ENCODE results near the gene TIE1. TPM values are rescaled to one million over a fixed set of nuclear protein-coding genes. Genes with fewer than 3 reads are reported as not detected.
A peak's percentile ranks its signal among the peaks of the same experiment; 100 is the strongest.

The TIE1 gene
- total and polyA plus RNA-seq, 3 donors from 2014 or later, result 10.5 to 16.8 (median 10.9) TPM

GRCh38 chr1:43325381-43325780 lies 24.6 kb downstream of the TIE1 start:
- Histone ChIP-seq H3K4me1 (peaks cover 3% of the 10 kb centered on the region), H3K9me3 (no peaks in the 10 kb centered on the region), H3K27me3 (no peaks in the 10 kb centered on the region), H3K36me3 (ENCODE audit: low read depth, missing control alignments) (no peaks in the 10 kb centered on the region), H3K4me3 (no peak overlapping the region), H3K27ac (no peak overlapping the region)
- intact Hi-C loops (cut with DNase I; ENCODE audit: low total_unique reads), result no loop called here
- no peak for TF ChIP-seq POLR2A (IDR thresholded peaks at IDR 0.05)
- TF ChIP-seq CTCF (IDR thresholded peaks at IDR 0.05), result no peak
- no peak for DNase-seq

DNA sequence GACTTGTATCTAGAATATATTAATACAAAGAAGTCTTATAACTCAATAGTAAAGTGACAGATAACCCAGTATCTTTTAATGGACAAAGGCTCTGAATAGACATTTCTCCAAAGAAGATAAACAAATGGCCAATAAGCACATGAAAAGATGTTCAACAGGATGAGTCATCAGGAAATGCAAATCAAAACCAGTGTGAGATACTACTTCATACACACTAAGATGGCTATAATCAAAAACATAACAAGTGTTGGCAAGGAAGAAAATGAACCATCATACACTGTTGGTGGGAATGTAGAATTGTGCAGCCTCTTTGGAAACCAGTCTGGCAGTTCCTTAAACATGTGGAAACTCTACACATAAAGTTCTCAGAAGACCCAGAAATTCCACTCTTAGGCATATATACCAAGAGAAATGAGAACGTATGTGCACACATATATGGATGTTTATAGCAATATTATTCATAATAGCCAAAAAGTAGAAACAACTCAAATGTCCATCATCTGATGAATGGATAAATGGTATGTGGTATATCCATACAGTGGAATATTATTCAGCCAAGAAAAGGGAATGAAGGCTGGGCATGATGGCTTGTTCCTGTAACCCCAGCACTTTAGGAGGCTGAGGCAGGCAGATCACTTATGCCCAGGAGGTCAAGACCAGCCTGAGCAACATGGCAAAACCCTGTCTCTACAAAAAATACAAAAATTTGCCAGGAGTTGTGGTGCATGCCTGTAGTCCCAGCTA lies 26.9 kb downstream of the TIE1 start:
- intact Hi-C loops (cut with DNase I; ENCODE audit: low total_unique reads), result no loop called here
- H3K27me3 ChIP-seq, result no peaks in the 10 kb centered on the region
- no peak overlapping the region for H3K4me3 ChIP-seq
- H3K36me3 ChIP-seq (ENCODE audit: low read depth, missing control alignments), result no peaks in the 10 kb centered on the region
- no peak overlapping the region for H3K27ac ChIP-seq
- no peaks in the 10 kb centered on the region for H3K9me3 ChIP-seq
- TF ChIP-seq POLR2A (IDR thresholded peaks at IDR 0.05), result no peak
- TF ChIP-seq CTCF (IDR thresholded peaks at IDR 0.05), result no peak
- DNase-seq, result no peak
- WGBS, 2 donors, result 96 to 100% methylated on average over 1 of the region's 1 CpG
- H3K4me1 ChIP-seq, result peaks cover 3% of the 10 kb centered on the region

DNA sequence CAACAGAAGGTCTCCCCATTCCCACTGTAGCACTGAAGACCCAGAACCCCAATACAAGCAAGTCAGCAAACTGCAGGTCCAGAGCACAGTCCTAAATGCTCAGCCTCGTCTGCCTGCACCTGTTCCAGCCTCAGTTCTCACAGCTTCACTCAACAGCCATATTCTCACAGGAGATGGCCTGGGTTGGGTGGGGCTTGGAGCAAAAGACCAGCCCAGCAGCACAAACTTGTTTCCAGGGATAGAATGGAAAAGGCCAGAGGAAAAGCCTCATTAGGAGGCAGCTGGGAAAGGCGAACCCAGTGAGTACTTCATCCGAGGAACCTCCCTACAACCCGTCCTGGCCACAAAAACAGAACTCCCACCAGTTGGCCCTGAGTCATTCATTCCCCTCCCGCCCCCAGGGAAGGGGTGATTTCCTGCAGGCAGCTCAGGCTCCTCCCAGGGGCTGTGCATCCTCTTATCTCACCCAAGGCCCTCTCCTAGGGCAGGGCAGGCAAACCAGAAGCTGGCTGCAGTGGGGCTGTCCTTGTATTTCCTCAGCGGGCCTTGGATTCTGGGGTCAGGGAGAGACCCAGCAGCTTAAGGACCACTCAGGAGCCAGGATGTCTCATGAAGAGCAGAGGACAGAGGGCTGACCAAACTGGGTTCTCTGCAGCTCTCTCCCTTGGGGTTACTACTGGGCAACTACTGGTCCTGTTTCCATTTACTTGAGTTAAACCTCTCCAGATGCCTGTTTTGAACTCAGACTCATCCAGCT lies 29.4 kb downstream of the TIE1 start:
- DNase-seq, result peak; percentile 25
- TF ChIP-seq POLR2A (IDR thresholded peaks at IDR 0.05), result no peak
- no peak for TF ChIP-seq CTCF (IDR thresholded peaks at IDR 0.05)
- no peak overlapping the region for H3K4me3 ChIP-seq
- intact Hi-C loops (cut with DNase I; ENCODE audit: low total_unique reads), result no loop called here
- H3K27ac ChIP-seq, result no peak overlapping the region
- no peaks in the 10 kb centered on the region for H3K27me3 ChIP-seq
- no peaks in the 10 kb centered on the region for H3K9me3 ChIP-seq
- no peaks in the 10 kb centered on the region for H3K36me3 ChIP-seq (ENCODE audit: low read depth, missing control alignments)
- peaks cover 3% of the 10 kb centered on the region for H3K4me1 ChIP-seq
- 32 to 47% methylated on average over 5 to 6 of the region's 6 CpGs for WGBS, 2 donors

DNA sequence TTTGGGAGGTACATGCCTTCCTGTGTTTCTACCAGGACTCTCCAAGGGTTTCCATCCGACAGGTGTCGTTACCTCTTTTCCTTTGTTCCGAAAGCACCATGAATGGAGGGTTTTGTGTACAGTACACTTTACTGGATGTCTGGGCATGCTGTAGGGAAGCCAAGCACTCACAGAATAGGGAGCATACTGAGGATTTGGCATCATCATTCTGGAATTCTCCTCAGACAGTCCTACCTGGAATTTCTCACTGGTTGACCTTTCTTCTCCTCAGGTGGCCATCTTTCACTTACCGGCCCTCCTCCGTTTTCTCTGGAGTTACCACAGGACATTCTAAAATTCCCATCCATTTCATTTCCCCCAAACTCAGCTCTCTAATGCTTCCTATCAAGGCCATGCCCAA lies 30.9 kb downstream of the TIE1 start:
- Histone ChIP-seq H3K4me3 (no peak overlapping the region), H3K9me3 (no peaks in the 10 kb centered on the region), H3K27ac (no peak overlapping the region), H3K4me1 (peaks cover 3% of the 10 kb centered on the region), H3K36me3 (ENCODE audit: low read depth, missing control alignments) (no peaks in the 10 kb centered on the region), H3K27me3 (no peaks in the 10 kb centered on the region)
- TF ChIP-seq CTCF (IDR thresholded peaks at IDR 0.05) (no peak), POLR2A (IDR thresholded peaks at IDR 0.05) (no peak)
- intact Hi-C loops (cut with DNase I; ENCODE audit: low total_unique reads), result no loop called here
- DNase-seq, result no peak
- WGBS, 2 donors, result 95 to 100% methylated on average over 5 of the region's 5 CpGs
